GM19324 (cell line): ENCODE measurements around the gene FOXP4.

ENCODE experiments used
- ATAC-seq: cut with Tn5 transposase; IDR thresholded peaks from one replicate; pipeline ENCODE4 v1.9.1; 2021; ENCODE audit warnings: mild to moderate bottlenecking, moderate library complexity; ENCODE audit not compliant: unreplicated experiment, low FRiP score

The FOXP4 gene

DNA sequence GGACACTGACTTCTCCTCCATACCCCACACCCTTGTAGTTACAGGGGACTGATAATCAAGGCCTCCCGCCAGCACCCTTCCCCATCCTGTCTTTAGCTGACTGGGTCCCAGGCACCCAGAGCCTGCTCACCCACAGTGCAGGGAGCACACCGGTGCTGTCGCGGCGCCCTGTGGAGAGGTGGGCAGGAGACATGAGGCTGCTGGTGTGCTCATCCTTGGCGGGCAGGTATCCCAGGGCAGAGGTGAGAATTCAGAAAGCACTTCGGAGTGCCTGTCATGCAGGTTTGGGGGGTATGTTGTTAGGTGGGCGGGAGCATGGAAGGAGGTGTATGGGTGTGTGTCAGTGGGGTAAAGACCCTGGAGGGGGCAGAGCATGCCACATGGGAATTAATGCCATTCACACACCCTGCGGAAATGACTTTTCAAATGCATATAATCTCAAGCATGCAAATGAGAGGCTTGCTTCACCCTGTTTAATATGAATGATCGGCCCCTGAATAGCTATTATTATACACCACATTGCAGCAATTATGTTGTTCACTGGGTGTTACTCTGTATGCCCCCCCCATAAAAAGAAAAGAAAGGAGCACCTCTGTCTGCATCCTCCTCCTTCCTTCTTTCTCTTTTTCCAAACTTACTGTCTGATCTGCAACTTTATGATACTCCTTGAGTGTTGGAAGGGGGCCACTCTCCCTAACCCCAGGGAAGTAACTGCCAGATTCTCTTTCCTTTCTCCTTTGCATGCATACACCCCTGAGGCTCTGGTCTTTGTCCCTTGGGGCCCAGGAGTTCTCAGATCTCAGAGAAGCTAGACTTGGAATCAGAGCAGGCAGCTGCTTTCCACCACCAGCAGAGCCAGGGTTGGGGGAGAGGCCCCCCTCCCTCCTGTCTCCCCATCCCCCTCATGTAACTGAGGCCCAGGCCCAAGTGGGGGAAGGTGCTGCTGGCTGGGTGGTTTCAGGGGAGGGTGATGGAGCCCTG lies 16.0 kb downstream of the FOXP4 start:
- no peak for ATAC-seq

DNA sequence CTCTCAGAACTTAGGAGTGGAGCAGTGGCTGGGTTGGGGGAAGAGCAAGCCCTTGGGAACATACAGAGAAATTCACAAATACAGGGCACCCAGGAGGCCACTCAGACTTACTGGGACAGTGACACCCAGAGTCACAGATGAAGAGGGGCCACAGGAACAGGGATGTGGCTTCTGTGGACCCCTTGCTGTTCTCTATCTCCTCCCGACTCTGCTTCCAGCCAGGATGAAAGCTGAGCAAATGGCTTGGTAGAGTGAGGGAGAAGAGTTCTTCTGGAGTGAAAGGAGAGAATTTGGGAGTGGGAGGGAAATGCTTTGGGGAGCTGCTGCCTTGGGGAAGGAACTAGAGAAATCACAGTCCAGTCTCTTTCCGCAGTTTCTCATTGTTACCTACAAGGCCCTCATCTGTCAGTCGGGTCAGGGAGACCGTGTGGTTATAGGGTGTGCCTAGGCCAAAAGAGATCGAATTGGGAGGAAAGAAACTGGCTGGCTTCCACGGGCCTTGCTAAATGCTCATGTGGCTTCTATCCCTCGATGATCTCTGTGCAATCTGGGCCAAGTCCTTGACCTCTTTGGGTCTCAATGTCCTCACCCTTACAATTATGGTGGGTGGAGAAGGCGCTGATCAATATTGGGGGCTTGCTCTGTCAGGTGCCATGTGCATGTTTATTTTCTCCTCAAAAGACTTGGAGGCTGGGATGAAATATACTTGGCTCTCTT lies 17.0 kb downstream of the FOXP4 start:
- ATAC-seq = no peak

DNA sequence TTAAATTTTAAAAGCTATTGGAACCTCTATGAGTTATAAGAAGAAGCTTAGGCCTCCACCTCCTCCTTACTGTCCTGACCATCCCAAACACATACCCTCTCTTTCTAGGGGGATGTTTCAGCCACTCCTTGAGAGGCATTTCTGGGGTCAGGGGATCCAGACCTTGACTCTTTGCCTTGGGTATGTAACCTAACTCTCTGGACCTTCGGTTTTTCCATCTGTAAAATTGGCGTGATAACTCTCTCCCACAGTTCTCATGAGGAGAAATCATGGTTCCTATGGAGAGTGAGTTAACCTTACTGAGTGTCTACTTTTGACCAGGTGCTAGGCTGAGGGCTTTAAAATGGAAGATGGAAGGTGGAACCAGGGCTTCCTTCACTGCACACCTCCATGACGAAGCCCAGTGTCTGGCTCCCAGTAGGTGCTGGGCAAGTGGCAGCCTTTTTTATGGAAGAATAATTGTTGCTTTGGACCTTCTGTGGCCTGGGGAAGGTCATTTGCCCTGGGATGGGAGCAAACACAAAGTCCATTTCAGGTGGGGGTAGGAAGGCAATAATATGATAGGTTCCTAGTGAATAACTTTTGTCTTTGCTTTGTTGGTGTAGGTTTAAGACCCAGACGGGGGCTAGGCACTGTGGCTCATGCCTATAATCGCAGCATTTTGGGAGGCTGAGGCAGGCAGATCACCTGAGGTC lies 18.4 kb downstream of the FOXP4 start:
- no peak for ATAC-seq

DNA sequence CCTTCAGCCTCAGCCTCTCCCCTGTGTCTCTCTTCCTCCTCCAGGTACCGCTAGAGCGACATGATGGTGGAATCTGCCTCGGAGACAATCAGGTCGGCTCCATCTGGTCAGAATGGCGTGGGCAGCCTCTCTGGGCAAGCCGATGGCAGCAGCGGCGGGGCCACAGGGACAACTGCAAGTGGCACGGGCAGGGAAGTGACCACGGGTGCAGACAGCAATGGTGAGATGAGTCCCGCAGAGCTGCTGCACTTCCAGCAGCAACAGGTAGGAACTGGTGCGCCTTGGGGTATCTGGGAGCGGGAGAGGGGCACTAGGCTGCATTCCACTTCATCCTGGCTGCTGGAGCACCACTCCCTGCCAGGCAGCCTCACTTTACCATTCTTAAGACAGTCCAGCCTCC lies 19.5 kb downstream of the FOXP4 start:
- ATAC-seq = no peak

DNA sequence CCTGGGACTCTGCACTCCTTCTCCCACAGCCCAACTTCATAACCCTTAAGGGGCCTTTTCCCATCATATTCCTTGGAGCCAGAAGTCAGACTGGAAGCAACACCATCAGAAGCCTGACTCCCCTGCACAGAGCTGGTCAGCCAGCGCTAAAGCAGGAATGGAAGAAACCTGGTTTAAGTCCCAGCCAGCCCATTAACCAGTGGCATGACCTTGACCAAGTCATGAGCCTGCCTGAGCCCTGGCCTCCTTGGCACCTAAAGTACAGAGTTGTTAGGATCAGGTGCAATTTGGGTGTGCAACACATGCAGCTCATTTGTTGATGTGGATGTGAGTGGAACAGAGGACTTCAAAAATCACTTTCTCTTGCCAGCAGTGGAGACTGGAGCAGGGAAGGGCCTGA lies 20.8 kb downstream of the FOXP4 start:
- no peak for ATAC-seq

DNA sequence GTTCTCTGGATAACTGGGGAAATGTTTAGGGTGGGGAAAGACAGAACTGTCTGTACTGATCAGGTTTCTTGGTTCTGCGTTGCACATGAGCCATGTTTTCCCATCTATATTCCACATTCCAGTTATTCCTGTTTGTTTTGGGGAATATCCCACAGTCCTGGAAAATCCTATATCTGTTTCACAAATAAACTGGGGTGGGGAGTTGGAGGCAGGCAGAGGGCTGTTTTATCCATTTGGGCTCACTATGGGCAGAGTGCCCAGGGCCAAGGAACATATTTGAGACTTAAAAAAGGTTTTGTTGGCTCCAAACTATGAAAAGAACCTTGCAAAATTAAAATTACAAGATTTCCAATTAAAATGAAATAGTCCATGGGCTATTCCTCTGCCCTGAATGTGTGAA lies 21.5 kb downstream of the FOXP4 start:
- no peak for ATAC-seq

DNA sequence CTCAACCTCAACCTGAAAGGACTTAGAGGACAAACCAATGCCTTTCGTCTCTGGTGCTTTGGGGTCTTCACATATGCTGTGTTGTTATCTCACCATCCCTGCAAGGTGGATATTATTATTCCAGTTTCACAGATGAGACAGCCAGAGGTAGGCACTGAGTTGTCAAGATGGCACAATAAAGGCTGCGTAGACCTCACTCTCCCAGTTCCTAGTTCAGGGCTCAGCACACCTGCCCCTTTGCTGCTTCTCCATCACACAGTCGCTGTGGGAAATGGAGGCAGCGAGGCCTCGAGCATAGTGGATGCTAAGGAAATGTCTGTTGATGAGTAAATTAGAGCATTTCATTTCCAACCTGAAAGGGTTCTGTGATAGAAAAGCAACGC lies 22.0 kb downstream of the FOXP4 start:
- no peak for ATAC-seq

DNA sequence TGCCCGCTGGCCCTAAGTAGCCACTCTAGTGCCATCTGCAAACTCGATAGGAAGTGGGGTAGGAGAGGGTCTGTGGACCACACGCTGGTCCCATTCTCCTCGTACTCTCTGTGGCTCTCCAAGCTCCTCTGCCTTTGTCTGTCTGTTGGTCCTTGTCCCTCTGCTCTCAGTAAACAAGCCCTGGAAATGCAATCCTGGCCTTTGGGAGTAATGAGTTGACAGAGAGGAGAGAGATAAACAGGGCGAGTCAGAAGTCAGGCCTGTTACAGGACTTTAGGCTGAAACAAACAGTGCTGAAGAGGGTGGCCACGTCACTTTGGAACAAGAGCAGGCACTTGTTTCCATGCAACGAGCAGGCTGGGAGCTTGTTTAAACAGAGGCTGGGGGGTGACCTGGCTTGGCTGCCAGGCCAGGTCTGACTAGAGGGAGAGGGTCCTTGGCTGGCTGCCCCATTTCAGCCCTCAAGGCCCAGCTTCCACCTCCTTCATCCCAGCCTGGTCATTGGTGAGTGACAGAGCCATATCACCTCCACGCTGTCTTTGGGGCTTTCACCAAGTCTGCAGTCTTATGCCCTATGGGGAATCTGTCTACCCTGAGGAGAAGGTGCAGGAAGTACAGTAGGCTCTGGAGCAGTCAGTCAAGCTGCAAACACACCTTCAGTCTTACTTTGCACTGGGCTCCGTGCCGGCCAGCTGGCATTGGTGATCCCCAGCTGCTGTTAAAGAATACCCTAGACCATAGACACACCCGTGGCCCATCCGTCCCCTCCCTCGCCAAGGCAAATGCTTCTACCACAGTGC lies 22.6 kb downstream of the FOXP4 start:
- ATAC-seq = no peak

DNA sequence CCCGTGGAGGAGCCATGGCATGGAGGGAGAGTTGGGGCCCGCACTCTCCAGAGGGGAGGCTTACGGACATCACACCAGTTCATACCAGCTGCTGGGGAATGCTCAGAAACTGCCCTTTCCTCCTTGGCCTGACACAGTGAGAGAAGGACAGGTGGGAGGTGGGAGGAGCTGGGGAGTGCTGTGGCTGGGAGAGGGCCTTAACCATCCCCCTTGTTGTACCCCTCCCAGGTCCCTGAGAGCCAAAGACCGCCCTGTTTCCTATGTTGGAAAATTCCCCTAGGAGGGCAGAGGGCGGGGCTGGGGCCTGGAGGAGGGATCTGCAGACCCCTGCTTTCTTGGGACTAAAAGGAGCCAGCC lies 24.1 kb downstream of the FOXP4 start:
- no peak for ATAC-seq

DNA sequence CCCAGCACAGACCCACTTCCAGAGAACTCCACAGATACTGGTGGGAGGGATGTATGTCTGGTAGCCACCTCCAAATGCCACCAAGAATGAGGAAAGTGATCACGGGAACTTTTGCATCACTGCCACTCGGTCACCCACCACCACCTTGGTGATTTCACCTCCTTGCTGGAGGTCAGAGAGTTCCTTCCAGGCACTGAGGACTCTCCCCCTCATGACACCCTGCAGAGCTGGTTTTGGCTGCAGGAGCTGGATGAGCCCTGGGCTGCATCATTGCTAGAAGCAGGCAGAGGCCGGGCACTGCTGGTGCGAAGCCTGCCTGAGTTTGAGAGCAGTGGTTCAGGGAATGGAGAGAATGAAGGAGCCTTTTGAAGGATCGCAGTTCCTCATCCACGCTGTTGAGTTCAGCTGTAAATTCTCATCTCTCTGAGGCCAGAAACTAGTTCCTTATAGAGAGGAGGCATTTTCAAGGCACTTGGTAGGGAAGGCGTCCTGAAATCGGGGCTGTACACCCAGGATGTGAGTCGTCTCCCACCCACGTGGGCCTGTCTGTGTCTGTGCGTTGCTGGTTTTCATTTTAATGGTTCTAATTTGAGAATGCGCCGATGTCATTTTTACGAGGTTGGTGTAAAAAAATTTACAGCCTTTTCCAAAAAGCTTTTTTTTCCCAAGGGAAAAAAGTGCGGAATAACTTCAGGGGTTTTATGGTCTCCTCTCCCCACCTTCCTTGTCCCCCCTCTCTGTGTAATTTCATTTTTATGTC lies 25.0 kb downstream of the FOXP4 start:
- no peak for ATAC-seq

DNA sequence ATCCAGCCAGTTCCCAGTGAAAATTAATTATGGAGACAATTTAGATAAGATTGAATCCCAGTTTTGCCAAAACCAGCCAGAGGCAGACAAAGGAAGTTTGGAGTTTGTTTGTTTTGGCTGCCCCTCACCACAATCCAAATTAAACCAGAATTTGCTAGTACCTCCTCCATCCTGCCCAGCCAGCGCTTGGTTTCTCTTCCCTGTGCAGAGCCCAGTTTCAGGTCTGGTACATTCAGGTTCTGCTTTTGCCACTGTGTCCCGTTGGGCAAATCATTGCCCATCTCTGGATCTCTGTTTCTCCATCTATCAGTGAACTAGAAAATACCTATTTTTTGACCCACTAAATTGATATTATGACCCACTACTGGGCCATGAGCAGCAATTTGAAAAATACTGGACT lies 26.4 kb downstream of the FOXP4 start:
- no peak for ATAC-seq

DNA sequence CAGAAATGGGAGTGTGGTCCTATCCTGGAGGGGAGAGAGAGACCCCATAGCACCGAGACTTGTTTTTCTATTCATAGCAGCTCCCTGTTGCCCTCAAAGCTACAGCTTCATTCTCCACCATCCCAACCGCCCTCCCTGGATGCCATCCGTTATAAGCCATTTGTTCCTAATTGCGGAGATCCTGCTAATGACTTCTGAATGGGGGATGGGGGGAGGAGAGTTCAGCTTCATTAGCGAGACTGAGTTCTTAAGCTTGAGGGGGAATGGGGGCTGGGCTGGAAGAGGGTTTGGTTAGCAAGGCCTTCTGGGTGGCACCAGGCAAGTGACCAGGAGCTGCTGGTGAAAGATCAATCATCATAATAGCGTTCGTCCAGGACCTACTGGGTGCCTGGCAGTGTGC lies 27.1 kb downstream of the FOXP4 start:
- no peak for ATAC-seq

DNA sequence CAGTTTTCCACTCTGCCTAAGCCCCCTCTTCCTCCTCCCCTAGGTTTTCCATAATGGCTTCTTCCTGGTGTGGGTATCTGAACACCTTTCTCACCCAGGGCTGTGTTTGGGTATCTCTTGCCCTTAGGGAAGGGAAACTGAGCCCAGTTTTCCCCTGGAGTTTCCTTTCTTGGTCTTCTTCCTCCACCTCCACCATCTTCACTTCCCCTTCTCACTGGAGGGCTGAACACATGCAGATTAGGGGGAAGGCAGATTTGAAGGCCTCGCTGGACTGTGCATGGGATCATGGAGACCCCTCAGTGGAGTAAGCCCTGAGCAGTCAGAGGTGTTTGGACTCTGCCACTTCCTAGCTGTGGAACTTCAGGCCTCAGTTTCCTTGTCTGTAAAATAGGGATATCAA lies 27.8 kb downstream of the FOXP4 start:
- ATAC-seq = no peak

DNA sequence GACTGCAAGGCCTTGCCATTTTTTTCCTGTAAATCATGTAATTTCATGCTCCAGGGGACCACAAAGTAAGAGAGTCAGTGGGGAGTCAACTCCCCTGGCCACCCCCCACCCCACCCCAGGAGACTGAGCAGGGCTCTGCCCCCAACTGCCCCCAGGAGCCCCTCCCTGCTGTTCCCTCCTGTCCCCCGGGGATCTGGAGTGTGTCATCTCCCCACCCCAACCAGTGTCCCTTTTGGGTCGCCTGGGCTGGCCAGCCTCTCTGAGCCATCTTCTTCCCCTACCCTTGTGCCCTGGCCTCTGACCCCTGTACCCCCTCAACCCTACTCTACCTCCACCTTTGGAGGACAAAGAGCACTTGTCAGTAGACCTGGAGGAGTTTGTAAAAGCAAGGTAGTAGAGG lies 29.4 kb downstream of the FOXP4 start:
- ATAC-seq = no peak

DNA sequence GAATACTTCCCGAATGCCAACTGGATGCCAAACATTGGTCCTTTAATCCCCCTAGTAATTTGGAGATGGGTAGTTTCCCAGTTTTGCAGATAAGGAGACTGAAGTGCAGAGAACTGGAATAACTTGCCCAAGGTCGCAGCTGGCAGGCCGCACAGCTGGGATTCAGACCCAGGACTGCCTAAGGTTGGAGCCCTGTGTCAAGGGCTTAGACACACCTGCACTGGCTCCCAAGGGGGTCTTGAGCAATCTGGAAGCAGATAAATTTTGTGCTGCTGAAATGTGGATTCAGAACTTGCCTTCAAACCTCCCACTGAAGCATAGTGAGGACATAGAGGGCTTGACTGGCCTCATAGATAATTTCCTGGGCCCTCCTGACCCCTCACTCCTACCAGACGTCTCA lies 30.5 kb downstream of the FOXP4 start:
- no peak for ATAC-seq

DNA sequence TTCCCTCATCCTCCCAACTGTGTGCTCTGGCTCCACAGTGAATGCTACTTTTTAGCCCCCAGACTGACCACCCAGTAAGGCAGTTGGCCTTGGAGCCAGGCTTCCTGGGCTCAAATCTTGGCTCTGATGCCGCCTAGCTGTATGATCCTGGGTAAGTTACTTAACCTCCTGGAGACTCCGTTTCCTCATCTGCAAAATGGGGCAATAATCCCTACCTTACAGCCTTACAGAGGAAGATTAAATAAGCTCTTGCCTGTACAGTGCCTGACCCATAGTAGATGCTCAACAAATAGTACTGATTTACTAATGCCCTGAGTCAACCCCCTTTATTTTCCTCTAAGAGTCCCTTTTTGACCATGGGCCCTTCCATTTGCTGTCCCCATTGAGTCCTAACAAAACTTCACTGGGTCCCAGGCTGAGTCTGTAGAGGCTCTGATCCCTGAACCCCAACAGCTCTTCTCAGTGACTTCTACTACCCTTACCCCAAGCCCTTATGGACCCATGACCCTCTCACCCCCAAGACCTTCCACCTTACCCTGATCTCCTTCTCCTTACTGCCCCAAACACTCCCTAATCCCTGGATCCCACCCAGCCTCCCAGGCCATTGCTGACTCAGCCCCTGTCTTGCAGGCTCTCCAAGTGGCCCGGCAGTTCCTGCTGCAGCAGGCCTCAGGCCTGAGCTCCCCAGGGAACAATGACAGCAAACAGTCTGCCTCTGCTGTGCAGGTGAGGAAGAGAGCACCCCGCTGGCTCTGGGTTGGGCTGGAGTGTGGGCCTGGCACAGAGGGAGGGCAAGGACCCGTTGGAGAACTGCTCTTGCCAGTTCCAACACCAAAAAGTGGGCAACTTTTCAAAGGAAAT lies 31.4 kb downstream of the FOXP4 start:
- no peak for ATAC-seq

DNA sequence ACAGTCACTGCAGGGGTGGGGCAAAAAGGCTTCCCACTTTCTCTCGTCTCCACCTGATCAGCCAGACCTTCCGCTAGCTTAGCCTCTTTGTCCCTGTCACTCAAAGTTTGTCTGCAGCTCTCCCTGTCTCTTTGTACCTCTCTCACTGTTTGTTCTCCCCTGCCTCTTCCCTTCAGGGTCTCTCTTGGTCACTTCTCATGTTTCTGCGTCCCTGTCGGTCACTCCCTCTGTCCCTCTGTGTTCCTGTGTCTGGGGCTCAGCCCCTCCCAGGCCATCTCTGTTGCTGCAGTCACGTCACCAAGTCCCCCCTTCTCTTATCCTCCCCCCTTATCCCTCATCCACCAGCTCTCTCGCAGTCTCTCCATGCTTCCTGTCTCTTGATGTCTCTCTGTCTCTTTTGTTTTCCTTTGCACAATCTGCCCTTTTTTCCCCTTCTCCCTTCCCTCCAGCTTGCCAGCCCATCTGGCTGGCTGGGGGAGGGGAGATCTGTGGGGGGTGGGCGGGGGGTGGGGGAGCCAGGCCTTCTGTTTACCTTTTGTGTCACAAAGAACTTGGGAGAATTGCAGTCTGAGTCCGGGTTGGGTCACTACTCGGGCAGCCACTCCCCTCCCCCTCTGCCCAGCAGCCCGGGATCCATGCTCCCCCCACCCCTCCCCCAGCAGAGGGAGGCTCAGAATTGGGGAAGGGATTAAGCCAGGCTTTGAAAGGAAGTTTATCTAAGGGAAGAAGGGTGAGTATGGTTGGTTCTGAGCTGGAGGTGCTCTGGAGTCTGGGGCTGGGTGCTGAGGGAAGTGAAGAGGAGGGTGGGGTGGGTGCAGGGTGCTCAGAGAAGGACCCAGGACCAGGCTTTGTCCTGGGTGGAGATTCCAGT lies 32.3 kb downstream of the FOXP4 start:
- no peak for ATAC-seq

DNA sequence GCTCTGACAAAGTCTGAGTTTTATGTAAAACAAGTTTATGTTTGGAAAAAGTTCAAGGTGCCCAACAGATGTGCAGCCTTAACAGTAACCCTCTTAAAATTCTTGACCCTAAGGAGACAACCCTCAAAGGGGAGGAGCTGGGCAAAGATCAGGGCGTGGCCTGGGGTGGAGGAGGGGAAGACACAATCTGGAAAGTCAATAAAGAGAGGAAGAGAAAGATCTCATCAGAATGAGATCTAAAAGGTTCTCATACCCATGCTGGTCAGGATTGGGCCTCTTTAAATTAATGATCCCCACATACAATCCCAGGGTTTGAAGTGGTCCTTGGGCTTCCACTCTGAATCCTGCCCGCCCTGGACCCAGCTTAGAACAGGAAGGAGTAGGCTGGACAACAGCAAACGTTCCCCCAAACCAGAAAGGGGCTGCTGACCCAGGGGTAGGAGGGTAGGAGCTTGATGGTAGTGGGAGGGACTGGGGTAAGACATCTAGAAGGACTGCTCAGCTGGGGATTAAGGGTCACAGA lies 33.0 kb downstream of the FOXP4 start:
- no peak for ATAC-seq
